Smooth muscle cell (in vitro differentiated cells): ENCODE measurements around the gene AP3B1. TPM values are rescaled to one million over a fixed set of nuclear protein-coding genes. Genes with fewer than 3 reads are reported as not detected.

ENCODE experiments used
- DNase-seq: peaks from one replicate; lab custom pipeline; 2025; ENCODE audit not compliant: unreplicated experiment; lab: John Stamatoyannopoulos, UW
- H2AFZ ChIP-seq: fragments of 200-600 bp; sonication (generic); 2 replicates; pipeline ENCODE4 v1.6.0; 2016; ENCODE audit warnings: antibody characterized with exemption, low read depth, mild to moderate bottlenecking
- H3F3A ChIP-seq: fragments of 200-600 bp; sonication (generic); 2 replicates; pipeline ENCODE4 v1.6.0; 2017; ENCODE audit warnings: antibody characterized with exemption, low read depth
- H3K27ac ChIP-seq: fragments of 200-600 bp; sonication (generic); 2 replicates; pipeline ENCODE4 v1.5.1; 2016; ENCODE audit warnings: low read depth, mild to moderate bottlenecking
- H3K27me3 ChIP-seq: fragments of 200-600 bp; sonication (generic); 2 replicates; pipeline ENCODE4 v1.6.1; 2016; ENCODE audit warnings: low read depth, mild to moderate bottlenecking
- H3K36me3 ChIP-seq: fragments of 200-600 bp; sonication (generic); 2 replicates; pipeline ENCODE4 v1.5.1; 2016; ENCODE audit warnings: low read depth
- H3K4me1 ChIP-seq: fragments of 200-600 bp; sonication (generic); 2 replicates; pipeline ENCODE4 v1.5.1; 2016; ENCODE audit warnings: low read depth
- H3K4me2 ChIP-seq: fragments of 200-600 bp; sonication (generic); 2 replicates; pipeline ENCODE4 v1.6.0; 2016; ENCODE audit warnings: mild to moderate bottlenecking
- H3K4me3 ChIP-seq: fragments of 200-600 bp; sonication (generic); 2 replicates; pipeline ENCODE4 v1.5.1; 2016; ENCODE audit warnings: mild to moderate bottlenecking
- H3K79me2 ChIP-seq: fragments of 200-600 bp; sonication (generic); 2 replicates; pipeline ENCODE4 v1.6.0; 2016; ENCODE audit warnings: low read depth, mild to moderate bottlenecking
- H3K9ac ChIP-seq: fragments of 200-600 bp; sonication (generic); 2 replicates; pipeline ENCODE4 v1.6.0; 2016; ENCODE audit warnings: low read depth
- H3K9me3 ChIP-seq: fragments of 200-600 bp; sonication (generic); replicated peaks from 2 replicates; pipeline ENCODE4 v1.5.1; 2016; ENCODE audit warnings: low read depth
- H4K20me1 ChIP-seq: fragments of 200-600 bp; sonication (generic); 2 replicates; pipeline ENCODE4 v1.6.0; 2016; ENCODE audit warnings: low read depth
- CTCF ChIP-seq: fragments of 200-600 bp; sonication (generic); IDR thresholded peaks from 2 replicates; pipeline ENCODE4 v1.5.1; 2017; ENCODE audit warnings: borderline replicate concordance, mild to moderate bottlenecking, antibody characterized with exemption; ENCODE audit not compliant: insufficient read depth, poor library complexity, severe bottlenecking
- WGBS: methylation state at CpG from one replicate; pipeline ENCODE4 v1.1.7; 2016; ENCODE audit warnings: low lambda C conversion rate; 5-methylcytosine and 5-hydroxymethylcytosine counted together
- polyA plus RNA-seq: library from polyadenylated mRNA; unstranded; fragments of >200 nt; fragmentation: Nextera tagmentation; extraction: Ambion mirVana; gene quantifications from 2 replicates; pipeline ENCODE4 v1.2.1, GENCODE V29; 2016
- total RNA-seq: library from RNA; depleted of rRNA; stranded (reverse); fragments of >200 nt; gene quantifications from 2 replicates; pipeline ENCODE4 v1.2.3, GENCODE V29; 2014

AP3B1 gene
- total and polyA plus RNA-seq, 2 experiments from 2014 or later, result 36.9 to 76.3 TPM

GRCh38 chr5:78293851-78294247 lies 649 bp downstream of the AP3B1 start:
- H3K36me3 ChIP-seq, result no peaks in the 10 kb centered on the region
- peak overlapping the region; percentile 81 for H3K27ac ChIP-seq
- H3K27me3 ChIP-seq, result no peaks in the 10 kb centered on the region
- H3K9ac ChIP-seq, result peak overlapping the region; percentile 96
- H3K9me3 ChIP-seq, result no peaks in the 10 kb centered on the region
- no peak for TF ChIP-seq CTCF
- H3K4me2 ChIP-seq, result peak overlapping the region; percentile 96
- no peaks in the 10 kb centered on the region for H3F3A ChIP-seq
- H4K20me1 ChIP-seq, result peaks cover 42% of the 10 kb centered on the region
- peak overlapping the region; percentile 99 for H2AFZ ChIP-seq
- under 1% methylated on average over 6 of the region's 6 CpGs for WGBS
- DNase-seq, result no peak
- H3K4me3 ChIP-seq, result peak overlapping the region; percentile 98
- H3K79me2 ChIP-seq, result peaks cover 56% of the 10 kb centered on the region
- H3K4me1 ChIP-seq, result peaks cover 17% of the 10 kb centered on the region

GRCh38 chr5:78291687-78292086 lies 2.8 kb downstream of the AP3B1 start:
- H3K9me3 ChIP-seq, result no peaks in the 10 kb centered on the region
- WGBS, result 97% methylated on average over 2 of the region's 2 CpGs
- no peak overlapping the region for H3K9ac ChIP-seq
- peaks cover 63% of the 10 kb centered on the region for H4K20me1 ChIP-seq
- peaks cover 77% of the 10 kb centered on the region for H3K79me2 ChIP-seq
- peaks cover 9% of the 10 kb centered on the region for H3F3A ChIP-seq
- H3K27me3 ChIP-seq, result no peaks in the 10 kb centered on the region
- H3K4me2 ChIP-seq, result no peak overlapping the region
- no peaks in the 10 kb centered on the region for H3K36me3 ChIP-seq
- H3K4me1 ChIP-seq, result peaks cover 30% of the 10 kb centered on the region
- H3K27ac ChIP-seq, result no peak overlapping the region
- H3K4me3 ChIP-seq, result no peak overlapping the region
- no peak for DNase-seq
- no peak overlapping the region for H2AFZ ChIP-seq
- TF ChIP-seq CTCF, result no peak

GRCh38 chr5:78289911-78290310 lies 4.6 kb downstream of the AP3B1 start:
- Histone ChIP-seq H3K4me1 (peaks cover 30% of the 10 kb centered on the region), H3K4me3 (no peak overlapping the region)

More at GRCh38 chr5:78289911-78290310, 4.6 kb downstream of the AP3B1 start:
- no peaks in the 10 kb centered on the region for H3K27me3 ChIP-seq
- 42% methylated on average over 2 of the region's 2 CpGs for WGBS
- peaks cover 93% of the 10 kb centered on the region for H3K79me2 ChIP-seq
- no peak overlapping the region for H2AFZ ChIP-seq
- no peak for DNase-seq
- H3K9me3 ChIP-seq, result no peaks in the 10 kb centered on the region
- H3K9ac ChIP-seq, result no peak overlapping the region
- no peak for TF ChIP-seq CTCF
- no peak overlapping the region for H3K27ac ChIP-seq
- no peak overlapping the region for H3K4me2 ChIP-seq
- H3K36me3 ChIP-seq, result no peaks in the 10 kb centered on the region
- peaks cover 79% of the 10 kb centered on the region for H4K20me1 ChIP-seq
- H3F3A ChIP-seq, result peaks cover 9% of the 10 kb centered on the region
